ENCODE data around the gene BPIFB6.

Gene BPIFB6

DNA sequence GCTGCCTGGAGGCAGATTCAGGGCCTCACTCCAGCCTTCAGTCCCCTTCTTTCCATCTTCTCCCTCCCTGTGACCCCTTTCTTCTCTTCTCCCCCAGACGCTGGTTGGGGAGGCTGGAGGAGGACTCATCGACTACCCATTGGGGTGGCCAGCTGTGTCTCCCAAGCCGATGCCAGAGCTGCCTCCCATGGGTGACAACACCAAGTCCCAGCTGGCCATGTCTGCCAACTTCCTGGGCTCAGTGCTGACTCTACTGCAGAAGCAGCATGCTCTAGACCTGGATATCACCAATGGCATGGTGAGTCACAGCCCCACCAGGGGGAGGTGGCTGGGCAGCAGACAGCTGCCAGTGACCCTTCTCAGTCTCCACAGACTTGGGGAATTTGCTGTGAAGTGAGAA, 60.9 kb downstream of the BPIFB6 start:
- no peaks in the 10 kb centered on the region for H3K27me3 ChIP-seq (ENCODE audit: control insufficient read depth in 1 of 2, insufficient read depth in 2 of 2, low read length in 2 of 2)
- no peak overlapping the region for H3K9ac ChIP-seq (ENCODE audit: low read depth in 1 of 2, low read length in 2 of 2)
- H3K4me3 ChIP-seq (ENCODE audit: low read depth in 1 of 2, low read length in 2 of 2), result no peak overlapping the region
- no peaks in the 10 kb centered on the region for H3K9me3 ChIP-seq (ENCODE audit: control insufficient read depth in 1 of 2, low read length in 2 of 2)
- H3K36me3 ChIP-seq (ENCODE audit: control insufficient read depth in 1 of 2, insufficient read depth in 2 of 2, low read length in 2 of 2), result no peaks in the 10 kb centered on the region
- no peaks in the 10 kb centered on the region for H3K4me1 ChIP-seq (ENCODE audit: control insufficient read depth in 1 of 2, insufficient read depth in 2 of 2, low read length in 2 of 2)
- H3K27ac ChIP-seq (ENCODE audit: low read depth, low read length), result no peak overlapping the region

DNA sequence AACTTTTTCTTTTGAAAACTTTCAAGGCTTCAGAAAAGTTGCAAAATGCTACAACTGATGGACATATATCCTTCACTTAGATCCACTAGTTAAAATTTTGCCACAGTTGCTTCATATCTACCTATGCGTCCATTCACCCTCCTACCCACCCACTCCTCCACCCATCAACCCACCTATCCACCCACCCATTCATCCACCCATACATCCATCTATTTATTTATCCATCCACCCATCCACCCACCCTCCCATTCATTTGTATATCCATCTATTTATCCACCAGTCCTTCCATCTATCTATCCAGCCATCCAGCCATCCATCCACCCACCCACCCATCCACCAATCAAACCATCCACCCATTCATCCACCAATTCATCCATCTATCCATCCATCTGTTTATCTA, 61.6 kb downstream of the BPIFB6 start:
- no peaks in the 10 kb centered on the region for H3K4me1 ChIP-seq (ENCODE audit: control insufficient read depth in 1 of 2, insufficient read depth in 2 of 2, low read length in 2 of 2)
- no peak overlapping the region for H3K9ac ChIP-seq (ENCODE audit: low read depth in 1 of 2, low read length in 2 of 2)
- no peaks in the 10 kb centered on the region for H3K9me3 ChIP-seq (ENCODE audit: control insufficient read depth in 1 of 2, low read length in 2 of 2)
- H3K27me3 ChIP-seq (ENCODE audit: control insufficient read depth in 1 of 2, insufficient read depth in 2 of 2, low read length in 2 of 2), result no peaks in the 10 kb centered on the region
- no peak overlapping the region for H3K4me3 ChIP-seq (ENCODE audit: low read depth in 1 of 2, low read length in 2 of 2)
- no peak overlapping the region for H3K27ac ChIP-seq (ENCODE audit: low read depth, low read length)
- no peaks in the 10 kb centered on the region for H3K36me3 ChIP-seq (ENCODE audit: control insufficient read depth in 1 of 2, insufficient read depth in 2 of 2, low read length in 2 of 2)

DNA sequence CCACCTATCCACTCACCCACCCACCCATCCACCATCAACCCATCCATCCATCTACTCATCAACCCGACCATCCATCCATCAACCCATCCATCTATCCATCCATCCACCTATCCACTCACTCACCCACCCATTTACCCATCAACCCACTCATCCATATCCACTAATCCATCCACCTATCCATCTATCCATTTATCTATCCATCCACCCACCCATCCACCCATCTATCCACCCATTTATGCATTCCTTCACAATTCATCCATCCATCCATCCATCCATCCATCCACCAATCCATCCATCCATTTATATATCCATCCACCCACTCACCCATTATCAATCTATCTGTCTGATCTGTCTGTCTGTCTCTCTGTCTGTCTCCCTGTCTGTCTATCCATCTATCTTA, 62.1 kb downstream of the BPIFB6 start:
- Histone ChIP-seq H3K27me3 (ENCODE audit: control insufficient read depth in 1 of 2, insufficient read depth in 2 of 2, low read length in 2 of 2) (no peaks in the 10 kb centered on the region), H3K4me1 (ENCODE audit: control insufficient read depth in 1 of 2, insufficient read depth in 2 of 2, low read length in 2 of 2) (no peaks in the 10 kb centered on the region)

More for the DNA sequence above, 62.1 kb downstream of the BPIFB6 start:
- Histone ChIP-seq H3K36me3 (ENCODE audit: control insufficient read depth in 1 of 2, insufficient read depth in 2 of 2, low read length in 2 of 2) (no peaks in the 10 kb centered on the region), H3K4me3 (ENCODE audit: low read depth in 1 of 2, low read length in 2 of 2) (no peak overlapping the region), H3K9ac (ENCODE audit: low read depth in 1 of 2, low read length in 2 of 2) (no peak overlapping the region), H3K27ac (ENCODE audit: low read depth, low read length) (no peak overlapping the region), H3K9me3 (ENCODE audit: control insufficient read depth in 1 of 2, low read length in 2 of 2) (no peaks in the 10 kb centered on the region)
